A549 (cell line): ENCODE measurements around the gene NANOGP8. TPM values are rescaled to one million over a fixed set of nuclear protein-coding genes. Genes with fewer than 3 reads are reported as not detected.

ENCODE experiments used
- ATAC-seq, 2 experiments: fragments of 200-7000 bp in 1 of 2; fragments of >200 bp in 1 of 2; cut with Nextera tagmentation in 1 of 2; cut with Tn5 transposase in 1 of 2; 3 replicates each; pipeline versions ENCODE4 v1.8.0 to v1.9.1; 2018 to 2020; ENCODE audit warnings: mild to moderate bottlenecking in 1 of 2, moderate library complexity in 1 of 2
- CTCF ChIA-PET: fragments of 300-600 bp; sonication (Branson Sonifier 250); formaldehyde crosslinking; extraction: SDS; loops from one replicate; lab custom pipeline; 2021; ENCODE audit warnings: antibody characterized with exemption, inconsistent platforms; lab: Yijun Ruan, JAX
- POLR2A ChIA-PET: fragments of 350-600 bp; formaldehyde crosslinking; extraction: SDS; loops from one replicate; lab custom pipeline; 2021; ENCODE audit warnings: antibody characterized with exemption, inconsistent platforms; lab: Yijun Ruan, JAX
- DNase-seq, 2 experiments: peaks; one replicate each; pipeline versions ENCODE4 v3.0.0 to v3.0.0-alpha.2; 2011 to 2016; ENCODE audit warnings: low read depth in 1 of 2, low spot score in 1 of 2
- FAIRE-seq: peaks from 2 replicates; lab custom pipeline; 2011; peaks lifted over from hg19 to GRCh38; lab: Jason Lieb, UNC
- H3K27ac ChIP-seq, 2 experiments: fragments of >200 bp; sonication (Bioruptor Twin); formaldehyde crosslinking; 3 replicates each; pipeline ENCODE4 v1.5.1; 2016 to 2017
- H3K4me1 ChIP-seq: fragments of >200 bp; sonication (Bioruptor Twin); formaldehyde crosslinking; 3 replicates; pipeline ENCODE4 v1.6.1; 2016
- H3K4me2 ChIP-seq: fragments of >200 bp; sonication (Bioruptor Twin); formaldehyde crosslinking; 3 replicates; pipeline ENCODE4 v1.6.1; 2016
- H3K4me3 ChIP-seq: fragments of >200 bp; sonication (Bioruptor Twin); formaldehyde crosslinking; 3 replicates; pipeline ENCODE4 v1.5.1; 2016
- H3K9me3 ChIP-seq: fragments of >200 bp; sonication (Bioruptor Twin); formaldehyde crosslinking; 3 replicates; pipeline ENCODE4 v1.6.1; 2016
- ATOH8 ChIP-seq: fragments of 250-450 bp; sonication (Bioruptor Pico); IDR thresholded peaks from 2 replicates; pipeline ENCODE4 v1.5.0; 2020; ENCODE audit warnings: low read depth, mild to moderate bottlenecking, moderate library complexity
- CBX2 ChIP-seq: fragments of 200-600 bp; sonication (generic); IDR thresholded peaks from 2 replicates; pipeline ENCODE4 v1.6.1; 2016; ENCODE audit warnings: low read depth, mild to moderate bottlenecking, borderline replicate concordance
- ESRRA ChIP-seq: fragments of 150-350 bp; IDR thresholded peaks from 2 replicates; pipeline ENCODE4 v1.6.1; 2014; ENCODE audit warnings: mild to moderate bottlenecking, low read length, borderline replicate concordance
- FOSB ChIP-seq: fragments of 250-450 bp; sonication (Bioruptor Pico); IDR thresholded peaks from 2 replicates; pipeline ENCODE4 v1.5.0; 2020; ENCODE audit warnings: mild to moderate bottlenecking, moderate library complexity
- FOSL2 ChIP-seq, 2 experiments: fragments of 450-650 bp in 1 of 2; fragments of >200 bp in 1 of 2; sonication (Bioruptor Twin) in 1 of 2; formaldehyde crosslinking; IDR thresholded peaks; 2 replicates each; pipeline versions ENCODE4 v1.5.0 to v1.6.1; 2016 to 2020; ENCODE audit warnings: mild to moderate bottlenecking in 1 of 2, moderate library complexity in 1 of 2
- HMGXB4 ChIP-seq: fragments of 250-450 bp; sonication (Bioruptor Pico); IDR thresholded peaks from 2 replicates; pipeline ENCODE4 v1.5.0; 2021; ENCODE audit warnings: mild to moderate bottlenecking, moderate library complexity, borderline replicate concordance
- JUNB ChIP-seq: fragments of >200 bp; sonication (Bioruptor Twin); formaldehyde crosslinking; IDR thresholded peaks from 2 replicates; pipeline ENCODE4 v1.6.1; 2016
- MAFK ChIP-seq: fragments of 450-650 bp; IDR thresholded peaks from 2 replicates; pipeline ENCODE4 v1.6.1; 2014; ENCODE audit not compliant: partially characterized antibody
- MAZ ChIP-seq: fragments of 150-350 bp; IDR thresholded peaks from 2 replicates; pipeline ENCODE4 v1.6.1; 2014; ENCODE audit warnings: antibody characterized with exemption, low read depth, low read length, borderline replicate concordance
- NPAS2 ChIP-seq: fragments of 250-450 bp; sonication (Bioruptor Pico); IDR thresholded peaks from 2 replicates; pipeline ENCODE4 v1.8.0; 2022; ENCODE audit warnings: mild to moderate bottlenecking, moderate library complexity, borderline replicate concordance
- PBX3 ChIP-seq: IDR thresholded peaks from 2 replicates; pipeline ENCODE4 v1.6.1; 2012
- PHF8 ChIP-seq: fragments of 200-600 bp; sonication (generic); IDR thresholded peaks from 2 replicates; pipeline ENCODE4 v1.6.1; 2016; ENCODE audit warnings: low read depth, mild to moderate bottlenecking, antibody characterized with exemption, moderate library complexity, borderline replicate concordance
- POLR2AphosphoS2 ChIP-seq: conservative IDR thresholded peaks from 2 replicates; pipeline ENCODE4 v1.6.1; 2012; ENCODE audit warnings: low read length, improper control_type of control experiment, inconsistent platforms
- RAD21 ChIP-seq, 2 experiments: fragments of >200 bp in 1 of 2; sonication (Bioruptor Twin) in 1 of 2; formaldehyde crosslinking in 1 of 2; IDR thresholded peaks in 1 of 2; conservative IDR thresholded peaks in 1 of 2; 2 replicates in 1 of 2; 3 replicates in 1 of 2; pipeline ENCODE4 v1.6.1; 2012 to 2018; ENCODE audit warnings: inconsistent platforms in 1 of 2
- REST ChIP-seq: fragments of 200-600 bp; sonication (generic); IDR thresholded peaks from 2 replicates; pipeline ENCODE4 v1.6.1; 2016; ENCODE audit warnings: antibody characterized with exemption, mild to moderate bottlenecking, moderate library complexity
- RNF2 ChIP-seq: fragments of 200-600 bp; sonication (generic); IDR thresholded peaks from 2 replicates; pipeline ENCODE4 v1.6.1; 2016; ENCODE audit warnings: low read depth, mild to moderate bottlenecking, antibody characterized with exemption, moderate library complexity, borderline replicate concordance
- USF2 ChIP-seq: fragments of 450-650 bp; IDR thresholded peaks from 2 replicates; pipeline ENCODE4 v1.6.1; 2014; ENCODE audit warnings: antibody characterized with exemption
- ZFP36 ChIP-seq: fragments of 450-650 bp; IDR thresholded peaks from 2 replicates; pipeline ENCODE4 v1.6.1; 2014; ENCODE audit warnings: borderline replicate concordance; ENCODE audit not compliant: partially characterized antibody
- ZSCAN20 ChIP-seq: fragments of 250-450 bp; sonication (Bioruptor Pico); IDR thresholded peaks from 2 replicates; pipeline ENCODE4 v1.8.0; 2022; ENCODE audit warnings: mild to moderate bottlenecking, moderate library complexity
- WGBS: methylation state at CpG from one replicate; pipeline ENCODE4 v1.1.6; 2017; ENCODE audit errors: missing lambda C conversion rate; 5-methylcytosine and 5-hydroxymethylcytosine counted together
- polyA plus RNA-seq, 4 experiments: library from polyadenylated mRNA; depleted of rRNA in 3 of 4; stranded (reverse); fragments of >200 nt; fragmentation: RNase III in 1 of 4; extraction: RNeasy Plus Mini Kit Qiagen cat#74134 plus additional on column Dnase treatment in 1 of 4; gene quantifications; 2 replicates in 3 of 4; 3 replicates in 1 of 4; pipeline ENCODE4 v1.2.3, GENCODE V29; 2011 to 2017

Gene NANOGP8
- polyA plus RNA-seq, 2 of the 4 experiments (the other 2 are of a cell fraction), result not detected

- ChIA-PET POLR2A (no interaction called here), CTCF (no interaction called here)
- DNase-seq (no peak), ATAC-seq (no peak), FAIRE-seq (no peak)
- Histone ChIP-seq H3K4me3 (no peak overlapping the region), H3K9me3 (no peaks in the 10 kb centered on the region), H3K4me1 (no peaks in the 10 kb centered on the region), H3K4me2 (no peak overlapping the region), H3K27ac (no peak overlapping the region)
- TF ChIP-seq PHF8, result no peak
- no peak for TF ChIP-seq NPAS2
- no peak for TF ChIP-seq REST
- TF ChIP-seq FOSB (CRISPR knock-in tag), result no peak
- TF ChIP-seq POLR2AphosphoS2, result no peak
- no peak for TF ChIP-seq ZSCAN20 (CRISPR knock-in tag)
- TF ChIP-seq FOSL2 (IDR thresholded peaks at IDR 0.05), result no peak
- TF ChIP-seq FOSL2 (CRISPR knock-in tag; IDR thresholded peaks at IDR 0.05), result no peak
- TF ChIP-seq MAFK, result no peak
- TF ChIP-seq USF2, result no peak
- no peak for TF ChIP-seq HMGXB4 (CRISPR knock-in tag)
- no peak for TF ChIP-seq CBX2
- TF ChIP-seq ZFP36, result no peak
- TF ChIP-seq RNF2, result no peak
- no peak for TF ChIP-seq PBX3
- no peak for TF ChIP-seq RAD21 (conservative IDR thresholded peaks at IDR 0.05 in 1 of 2, IDR thresholded peaks at IDR 0.05 in 1 of 2)
- no peak for TF ChIP-seq MAZ
- TF ChIP-seq ESRRA, result no peak
- TF ChIP-seq JUNB, result no peak
- no peak for TF ChIP-seq ATOH8 (CRISPR knock-in tag)
- 71% methylated on average over 4 of the region's 4 CpGs for WGBS
Observed at GRCh38 chr15:35060591-35060990, 24.5 kb downstream of the NANOGP8 start.
